SK-MEL-5 (cell line): ENCODE measurements around the gene NAGS. TPM values are rescaled to one million over a fixed set of nuclear protein-coding genes. Genes with fewer than 3 reads are reported as not detected.
"Not testable (repeated sequence)": the region's sequence is repeated elsewhere in the genome, so short reads cannot be mapped to it uniquely, and the experiment has no call there.

Source experiments
- DNase-seq: peaks from one replicate; pipeline ENCODE4 v3.0.0-alpha.2; 2016; ENCODE audit warnings: low read depth, low spot score
- in situ Hi-C: cut with HindIII; loops from 2 replicates; pipeline ENCODE4 v1.10.0; 2016; ENCODE audit warnings: low sequenced_read_pairs, high pct_unique_total_duplicates, low pct_unique_long_range_greater_than_20kb
- total RNA-seq: library from RNA; depleted of rRNA; stranded (reverse); fragments of >200 nt; shearing (Covaris generic); gene quantifications from 2 replicates; pipeline ENCODE4 v1.2.3, GENCODE V29; 2014

Gene NAGS
- total RNA-seq, 1 experiment from 2014 or later = 1.8 TPM

- in situ Hi-C loops = no loop called here
- no peak for DNase-seq
Measured at GRCh38 chr17:44023545-44024270, 19.3 kb downstream of the NAGS start.

- in situ Hi-C loops = no loop called here
- DNase-seq = no peak
Measured at GRCh38 chr17:44024271-44024663, 19.8 kb downstream of the NAGS start.

- in situ Hi-C loops = no loop called here
- DNase-seq = no peak
Measured at GRCh38 chr17:44024853-44025252, 20.4 kb downstream of the NAGS start.

- in situ Hi-C loops = no loop called here
- DNase-seq = no peak
Measured at GRCh38 chr17:44029736-44030135, 25.3 kb downstream of the NAGS start.

- DNase-seq = no peak
- in situ Hi-C loops = no loop called here
Measured at GRCh38 chr17:44030482-44030881, 26.1 kb downstream of the NAGS start.

- DNase-seq = no peak
- in situ Hi-C loops = no loop called here
Measured at GRCh38 chr17:44033861-44034408, 29.5 kb downstream of the NAGS start.

GRCh38 chr17:44034688-44035087 is 30.3 kb downstream of the NAGS start:
- in situ Hi-C loops, DNase-seq: not testable (repeated sequence)

- DNase-seq = no peak
- in situ Hi-C loops = no loop called here
Measured at GRCh38 chr17:44037471-44037870, 33.0 kb downstream of the NAGS start.

GRCh38 chr17:44038604-44039011 is 34.2 kb downstream of the NAGS start:
- in situ Hi-C loops = no loop called here
- no peak for DNase-seq

- DNase-seq = no peak
- in situ Hi-C loops = no loop called here
Measured at GRCh38 chr17:44039829-44040635, 35.6 kb downstream of the NAGS start.

GRCh38 chr17:44043272-44043696 is 38.9 kb downstream of the NAGS start:
- in situ Hi-C loops = no loop called here
- no peak for DNase-seq

- DNase-seq = no peak
- in situ Hi-C loops = no loop called here
Measured at GRCh38 chr17:44044071-44044470, 39.6 kb downstream of the NAGS start.

- in situ Hi-C loops = no loop called here
- no peak for DNase-seq
Measured at GRCh38 chr17:44045486-44045885, 41.1 kb downstream of the NAGS start.

GRCh38 chr17:44046893-44047292 is 42.5 kb downstream of the NAGS start:
- DNase-seq, in situ Hi-C loops: not testable (repeated sequence)

- in situ Hi-C loops = no loop called here
Measured at GRCh38 chr17:44049294-44050060, 45.1 kb downstream of the NAGS start.

GRCh38 chr17:44053125-44053872 is 48.9 kb downstream of the NAGS start:
- in situ Hi-C loops = no loop called here
- DNase-seq = no peak

More at GRCh38 chr17:44049294-44050060, 45.1 kb downstream of the NAGS start:
- no peak for DNase-seq
